GM12874 (cell line): ENCODE measurements around the gene RXYLT1.

Experiments
- CTCF ChIP-seq: IDR thresholded peaks from 2 replicates; pipeline ENCODE4 v1.5.1; 2011; ENCODE audit warnings: low read depth, mild to moderate bottlenecking, control low read depth, low read length, moderate library complexity; ENCODE audit not compliant: insufficient read depth

RXYLT1 gene

GRCh38 chr12:63843721-63844390 lies 64.1 kb downstream of the RXYLT1 start:
- TF ChIP-seq CTCF: peak; percentile 91

GRCh38 chr12:63844391-63845341 lies 65.0 kb downstream of the RXYLT1 start, which contains the start of gene SRGAP1:
SRGAP1 (plus strand) TSS chr12:63844700; CDS start chr12:63844817, 117 bp downstream.
- no peak for TF ChIP-seq CTCF

GRCh38 chr12:63845726-63846125 lies 66.0 kb downstream of the RXYLT1 start:
- no peak for TF ChIP-seq CTCF

GRCh38 chr12:63846238-63846967 lies 66.7 kb downstream of the RXYLT1 start:
- no peak for TF ChIP-seq CTCF

- TF ChIP-seq CTCF: no peak
Measured at GRCh38 chr12:63848450-63848849, 68.7 kb downstream of the RXYLT1 start.

GRCh38 chr12:63849106-63849620 lies 69.5 kb downstream of the RXYLT1 start:
- TF ChIP-seq CTCF: no peak
